Measurements from ENCODE around the gene ADAM22. TPM values are rescaled to one million over a fixed set of nuclear protein-coding genes. Genes with fewer than 3 reads are reported as not detected.

The ADAM22 gene
- polyA plus RNA-seq, 1 of the 3 experiments (the other 2 are of a cell fraction) = 3.0 TPM

- H3K79me2 ChIP-seq (ENCODE audit: insufficient read depth) = no peaks in the 10 kb centered on the region
- no peaks in the 10 kb centered on the region for H3K27me3 ChIP-seq (ENCODE audit: insufficient read depth)
- ChIA-PET CTCF (interaction anchor here (0.6 to 5.1 kb wide), 48 partner anchors 9 to 606 kb away, joined by 3 to 23 read pairs (median 4); partner anchors contain the start of genes ADAM22, DBF4 and SLC25A40), POLR2A (interaction anchor here (1.6 kb wide), 1 partner anchor 178 kb away, joined by 8 read pairs; the partner anchor contains the start of gene ADAM22)
- 46% methylated on average over 2 of the region's 2 CpGs for WGBS (ENCODE audit: low lambda C conversion rate)
- H3K4me3 ChIP-seq (ENCODE audit: low read depth in 2 of 2, low read length in 1 of 2) = no peak overlapping the region
- H3K4me1 ChIP-seq (ENCODE audit: control insufficient read depth in 1 of 2, insufficient read depth in 2 of 2, low read depth in 1 of 2, low read length in 1 of 2) = peaks cover 0 to 12% of the 10 kb centered on the region in 2 experiments; a peak in 2 of 4 replicates
- H3K9me2 ChIP-seq = no peaks in the 10 kb centered on the region
- no peak overlapping the region for H3K4me2 ChIP-seq
- no peaks in the 10 kb centered on the region for H3K36me3 ChIP-seq (replicated peaks in 1 of 2; ENCODE audit: control insufficient read depth in 1 of 2, insufficient read depth in 2 of 2, low read length in 1 of 2)
- H3K9ac ChIP-seq = no peak overlapping the region
- no peaks in the 10 kb centered on the region for H4K20me1 ChIP-seq (ENCODE audit: insufficient read depth)
- H3F3A ChIP-seq (replicated peaks; ENCODE audit: insufficient read depth) = no peaks in the 10 kb centered on the region
- no peak overlapping the region; a peak in 1 of 4 replicates for H3K27ac ChIP-seq (ENCODE audit: low read depth in 2 of 2, low read length in 1 of 2)
- TF ChIP-seq FOSL2 (IDR thresholded peaks at IDR 0.05; ENCODE audit: borderline replicate concordance, low read depth) = no peak
- TF ChIP-seq TEAD4 (IDR thresholded peaks at IDR 0.05; ENCODE audit: borderline replicate concordance, insufficient read depth) = no peak
- no peak for TF ChIP-seq ELF1 (IDR thresholded peaks at IDR 0.05)
- no peak for TF ChIP-seq SMC3 (IDR thresholded peaks at IDR 0.05; ENCODE audit: low read depth, low read length)
- no peak for TF ChIP-seq POLR2AphosphoS5 (IDR thresholded peaks at IDR 0.05; ENCODE audit: low read depth, low read length)
- TF ChIP-seq TAF1 (IDR thresholded peaks at IDR 0.05; ENCODE audit: borderline replicate concordance, low read depth, low read length) = no peak
- no peak for TF ChIP-seq MEF2A (IDR thresholded peaks at IDR 0.05; ENCODE audit: borderline replicate concordance, low read depth)
- TF ChIP-seq USF2 (IDR thresholded peaks at IDR 0.05; ENCODE audit: borderline replicate concordance, low read depth, low read length) = no peak
- TF ChIP-seq CTCF (IDR thresholded peaks at IDR 0.05) = no peak
- TF ChIP-seq RFX5 (IDR thresholded peaks at IDR 0.05; ENCODE audit: low read length) = no peak
- TF ChIP-seq YY1 (IDR thresholded peaks at IDR 0.05; ENCODE audit: low read depth) = no peak
- TF ChIP-seq SIN3A (IDR thresholded peaks at IDR 0.05; ENCODE audit: borderline replicate concordance, low read depth, low read length) = no peak
- TF ChIP-seq USF1 (IDR thresholded peaks at IDR 0.05; ENCODE audit: borderline replicate concordance, low read depth) = no peak
- no peak for TF ChIP-seq NRF1 (IDR thresholded peaks at IDR 0.05; ENCODE audit: low read depth, low read length)
- H3K9me3 ChIP-seq = no peaks in the 10 kb centered on the region
- no peak overlapping the region for H2AFZ ChIP-seq (ENCODE audit: low read depth)
- DNase-seq = no peak
These were observed 178.0 kb downstream of the ADAM22 start for GRCh38 chr7:88111954-88112471.

All from SK-N-SH (cell line).